ENCODE results near the gene TCF20.

- TF ChIP-seq, protein P1, sequence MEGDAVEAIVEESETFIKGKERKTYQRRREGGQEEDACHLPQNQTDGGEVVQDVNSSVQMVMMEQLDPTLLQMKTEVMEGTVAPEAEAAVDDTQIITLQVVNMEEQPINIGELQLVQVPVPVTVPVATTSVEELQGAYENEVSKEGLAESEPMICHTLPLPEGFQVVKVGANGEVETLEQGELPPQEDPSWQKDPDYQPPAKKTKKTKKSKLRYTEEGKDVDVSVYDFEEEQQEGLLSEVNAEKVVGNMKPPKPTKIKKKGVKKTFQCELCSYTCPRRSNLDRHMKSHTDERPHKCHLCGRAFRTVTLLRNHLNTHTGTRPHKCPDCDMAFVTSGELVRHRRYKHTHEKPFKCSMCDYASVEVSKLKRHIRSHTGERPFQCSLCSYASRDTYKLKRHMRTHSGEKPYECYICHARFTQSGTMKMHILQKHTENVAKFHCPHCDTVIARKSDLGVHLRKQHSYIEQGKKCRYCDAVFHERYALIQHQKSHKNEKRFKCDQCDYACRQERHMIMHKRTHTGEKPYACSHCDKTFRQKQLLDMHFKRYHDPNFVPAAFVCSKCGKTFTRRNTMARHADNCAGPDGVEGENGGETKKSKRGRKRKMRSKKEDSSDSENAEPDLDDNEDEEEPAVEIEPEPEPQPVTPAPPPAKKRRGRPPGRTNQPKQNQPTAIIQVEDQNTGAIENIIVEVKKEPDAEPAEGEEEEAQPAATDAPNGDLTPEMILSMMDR (IDR thresholded peaks at IDR 0.05) = no peak
- TF ChIP-seq POLR2A (IDR thresholded peaks at IDR 0.05) = no peak
Measured at GRCh38 chr22:42297778-42298177, 27.3 kb upstream of the TCF20 start.
